K562 treated with DMSO at 1 percent for 48 hours (cell line): ENCODE results near the gene PTGR3. TPM values are rescaled to one million over a fixed set of nuclear protein-coding genes. Genes with fewer than 3 reads are reported as not detected.

ENCODE experiments used
- total RNA-seq: library from RNA; unstranded; fragments of 300-600 nt; gene quantifications from 2 replicates; pipeline ENCODE4 v1.2.3, GENCODE V29; 2022; ENCODE audit warnings: low replicate concordance; ENCODE audit errors: extremely low read depth

The PTGR3 gene
- not detected in 2 replicates for total RNA-seq

GRCh38 chr18:75209129-75209950, at the start of gene PTGR3:
Gene PTGR3 (minus strand): TSS chr18:75209139. CDS start chr18:75209058, 81 bp downstream.

GRCh38 chr18:75210274-75211001, 1.5 kb upstream of the PTGR3 start, which contains the start of gene TSHZ1:
Gene TSHZ1 (plus strand): TSS chr18:75210797. CDS start chr18:75211877, 1,080 bp downstream.

Other genes with a start within 250 kb of the PTGR3 start
- not detected in 2 replicates for gene TSHZ1, start 1.7 kb upstream of the PTGR3 start, total RNA-seq
- gene SMIM21, start 218.6 kb upstream of the PTGR3 start, total RNA-seq: not detected in 2 replicates